ENCODE data around the gene SCN3B. TPM values are rescaled to one million over a fixed set of nuclear protein-coding genes. Genes with fewer than 3 reads are reported as not detected.

The SCN3B gene
- total RNA-seq, 1 donor from 2014 or later, result 3.2 TPM

- DNase-seq (ENCODE audit: extremely low spot score in 2 of 2), result no peak
- Histone ChIP-seq H3K4me1 (peaks cover 16% of the 10 kb centered on the region), H3K27ac (no peak overlapping the region), H3K36me3 (no peaks in the 10 kb centered on the region), H3K4me3 (no peak overlapping the region), H3K27me3 (no peaks in the 10 kb centered on the region), H3K9me3 (no peaks in the 10 kb centered on the region)
- TF ChIP-seq POLR2AphosphoS5 (IDR thresholded peaks at IDR 0.05; ENCODE audit: insufficient read depth in 1 of 2, low read depth in 1 of 2) (no peak), POLR2A (IDR thresholded peaks at IDR 0.05) (no peak)
- TF ChIP-seq, protein P1, sequence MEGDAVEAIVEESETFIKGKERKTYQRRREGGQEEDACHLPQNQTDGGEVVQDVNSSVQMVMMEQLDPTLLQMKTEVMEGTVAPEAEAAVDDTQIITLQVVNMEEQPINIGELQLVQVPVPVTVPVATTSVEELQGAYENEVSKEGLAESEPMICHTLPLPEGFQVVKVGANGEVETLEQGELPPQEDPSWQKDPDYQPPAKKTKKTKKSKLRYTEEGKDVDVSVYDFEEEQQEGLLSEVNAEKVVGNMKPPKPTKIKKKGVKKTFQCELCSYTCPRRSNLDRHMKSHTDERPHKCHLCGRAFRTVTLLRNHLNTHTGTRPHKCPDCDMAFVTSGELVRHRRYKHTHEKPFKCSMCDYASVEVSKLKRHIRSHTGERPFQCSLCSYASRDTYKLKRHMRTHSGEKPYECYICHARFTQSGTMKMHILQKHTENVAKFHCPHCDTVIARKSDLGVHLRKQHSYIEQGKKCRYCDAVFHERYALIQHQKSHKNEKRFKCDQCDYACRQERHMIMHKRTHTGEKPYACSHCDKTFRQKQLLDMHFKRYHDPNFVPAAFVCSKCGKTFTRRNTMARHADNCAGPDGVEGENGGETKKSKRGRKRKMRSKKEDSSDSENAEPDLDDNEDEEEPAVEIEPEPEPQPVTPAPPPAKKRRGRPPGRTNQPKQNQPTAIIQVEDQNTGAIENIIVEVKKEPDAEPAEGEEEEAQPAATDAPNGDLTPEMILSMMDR (IDR thresholded peaks at IDR 0.05), result no peak
- intact Hi-C loops (cut with DNase I), result no loop called here
Measured at GRCh38 chr11:123588117-123588863, 66.1 kb downstream of the SCN3B start.

DNA sequence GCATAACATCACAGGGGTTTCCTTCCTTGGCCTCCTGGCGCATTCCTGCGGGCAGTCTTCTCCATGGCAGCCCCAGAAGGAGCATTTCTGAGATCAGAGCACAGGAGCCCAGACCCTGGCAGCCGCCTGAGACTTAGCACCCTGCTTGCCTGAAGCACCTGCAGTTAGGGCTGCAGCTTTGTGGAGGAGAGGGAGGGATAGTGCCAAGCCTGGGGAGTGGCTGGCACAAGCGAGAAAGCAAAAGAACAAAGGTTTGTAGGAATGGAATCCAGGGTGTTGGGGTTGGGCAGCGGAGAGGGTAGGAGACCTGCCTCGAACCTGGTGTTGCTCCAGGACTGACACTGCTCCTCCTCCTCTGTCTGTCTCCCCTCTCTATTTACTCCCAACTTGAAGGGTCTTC is 66.9 kb downstream of the SCN3B start:
- Histone ChIP-seq H3K4me1 (peaks cover 16% of the 10 kb centered on the region), H3K27me3 (no peaks in the 10 kb centered on the region), H3K36me3 (no peaks in the 10 kb centered on the region), H3K27ac (no peak overlapping the region), H3K4me3 (no peak overlapping the region), H3K9me3 (no peaks in the 10 kb centered on the region)
- no peak for DNase-seq (ENCODE audit: extremely low spot score in 2 of 2)
- TF ChIP-seq POLR2AphosphoS5 (IDR thresholded peaks at IDR 0.05; ENCODE audit: insufficient read depth in 1 of 2, low read depth in 1 of 2) (no peak), POLR2A (IDR thresholded peaks at IDR 0.05) (no peak)
- TF ChIP-seq, protein P1 (IDR thresholded peaks at IDR 0.05), result no peak
- intact Hi-C loops (cut with DNase I), result no loop called here

DNA sequence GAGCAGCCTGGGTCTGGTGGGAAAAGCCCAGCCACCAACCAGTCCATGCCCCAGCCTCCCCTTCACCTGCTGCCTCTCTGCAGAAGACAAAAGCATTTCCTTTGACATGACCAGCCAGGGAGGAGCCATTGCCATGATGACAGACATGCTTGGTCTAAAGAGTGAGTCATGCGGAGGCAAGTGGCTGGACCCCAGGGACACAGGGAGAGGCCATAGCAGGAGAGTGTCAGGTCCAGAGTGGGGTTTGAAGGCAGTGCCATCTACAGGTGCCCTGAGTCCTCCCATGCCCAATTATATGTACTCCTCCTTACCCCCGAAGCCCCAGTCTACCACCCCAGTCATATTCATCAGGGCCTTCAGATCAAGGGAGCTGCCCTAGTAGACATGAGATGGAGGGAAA is 67.4 kb downstream of the SCN3B start:
- peaks cover 16% of the 10 kb centered on the region for H3K4me1 ChIP-seq
- no peak overlapping the region for H3K27ac ChIP-seq
- no peak overlapping the region for H3K4me3 ChIP-seq
- DNase-seq (ENCODE audit: extremely low spot score in 2 of 2), result no peak
- H3K36me3 ChIP-seq, result no peaks in the 10 kb centered on the region
- H3K9me3 ChIP-seq, result no peaks in the 10 kb centered on the region
- TF ChIP-seq POLR2AphosphoS5 (IDR thresholded peaks at IDR 0.05; ENCODE audit: insufficient read depth in 1 of 2, low read depth in 1 of 2), result no peak
- TF ChIP-seq POLR2A (IDR thresholded peaks at IDR 0.05), result no peak
- TF ChIP-seq, protein P1 (IDR thresholded peaks at IDR 0.05), result no peak
- no peaks in the 10 kb centered on the region for H3K27me3 ChIP-seq
- intact Hi-C loops (cut with DNase I), result no loop called here

GRCh38 chr11:123586568-123586967 is 67.9 kb downstream of the SCN3B start:
- no peaks in the 10 kb centered on the region for H3K27me3 ChIP-seq
- H3K36me3 ChIP-seq, result no peaks in the 10 kb centered on the region
- no peak overlapping the region for H3K4me3 ChIP-seq
- H3K4me1 ChIP-seq, result peaks cover 16% of the 10 kb centered on the region
- TF ChIP-seq POLR2A (IDR thresholded peaks at IDR 0.05), result no peak
- TF ChIP-seq, protein P1 (IDR thresholded peaks at IDR 0.05), result no peak
- no peak for TF ChIP-seq POLR2AphosphoS5 (IDR thresholded peaks at IDR 0.05; ENCODE audit: insufficient read depth in 1 of 2, low read depth in 1 of 2)
- no peak for DNase-seq (ENCODE audit: extremely low spot score in 2 of 2)
- no peaks in the 10 kb centered on the region for H3K9me3 ChIP-seq
- H3K27ac ChIP-seq, result no peak overlapping the region
- intact Hi-C loops (cut with DNase I), result no loop called here

DNA sequence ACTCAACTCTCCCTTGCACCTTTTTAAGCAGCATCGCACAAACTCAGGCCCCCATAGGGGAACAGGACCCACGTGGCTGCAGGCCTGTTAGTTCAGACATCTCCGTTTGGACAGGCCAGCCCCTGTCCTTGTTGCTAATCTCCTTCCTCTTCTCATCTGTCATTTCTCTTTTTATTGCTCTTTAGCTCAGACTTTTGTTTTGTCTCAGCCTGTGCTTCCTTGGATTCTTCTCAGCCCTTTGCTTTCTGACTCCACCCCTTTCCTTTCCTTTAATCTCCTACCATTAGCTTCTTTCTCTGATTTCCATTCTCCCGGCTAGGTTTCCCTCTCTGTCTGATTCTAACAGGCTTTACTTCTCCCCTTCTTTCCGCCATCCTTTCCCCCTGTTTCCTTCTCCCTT is 68.7 kb downstream of the SCN3B start:
- intact Hi-C loops (cut with DNase I), result no loop called here
- Histone ChIP-seq H3K4me1 (peaks cover 14% of the 10 kb centered on the region), H3K9me3 (no peaks in the 10 kb centered on the region), H3K4me3 (no peak overlapping the region), H3K36me3 (no peaks in the 10 kb centered on the region), H3K27me3 (no peaks in the 10 kb centered on the region), H3K27ac (no peak overlapping the region)
- no peak for TF ChIP-seq POLR2A (IDR thresholded peaks at IDR 0.05)
- TF ChIP-seq, protein P1 (IDR thresholded peaks at IDR 0.05), result no peak
- TF ChIP-seq POLR2AphosphoS5 (IDR thresholded peaks at IDR 0.05; ENCODE audit: insufficient read depth in 1 of 2, low read depth in 1 of 2), result no peak
- no peak for DNase-seq (ENCODE audit: extremely low spot score in 2 of 2)

Measured in vagina (tissue), 2 donors.